NCI-H2196 (cell line): ENCODE measurements around the gene NABP2.
A peak's percentile ranks its signal among the peaks of the same experiment; 100 is the strongest.

ENCODE experiments used
- DNase-seq: peaks from one replicate; lab custom pipeline; 2025; ENCODE audit not compliant: unreplicated experiment; lab: John Stamatoyannopoulos, UW

The NABP2 gene

GRCh38 chr12:56212361-56212760, 11.8 kb upstream of the NABP2 start:
- no peak for DNase-seq

- no peak for DNase-seq
These were observed 10.3 kb upstream of the NABP2 start for GRCh38 chr12:56213878-56214277.

GRCh38 chr12:56216461-56216860, 7.7 kb upstream of the NABP2 start:
- DNase-seq = no peak

- no peak for DNase-seq
These were observed 4.3 kb upstream of the NABP2 start for GRCh38 chr12:56219840-56220239.

GRCh38 chr12:56220611-56221231, 3.4 kb upstream of the NABP2 start:
- no peak for DNase-seq

- no peak for DNase-seq
These were observed 2.8 kb upstream of the NABP2 start for GRCh38 chr12:56221232-56221756.

- peak; percentile 96 for DNase-seq
These were observed 2.2 kb upstream of the NABP2 start, which contains the start of gene RNF41 for GRCh38 chr12:56221757-56222530. TSS of gene RNF41 (minus strand) at chr12:56221922. CDS start at chr12:56214047, 7,875 bp downstream.

GRCh38 chr12:56222531-56222895, 1.6 kb upstream of the NABP2 start:
- DNase-seq = no peak

- no peak for DNase-seq
These were observed 506 bp upstream of the NABP2 start for GRCh38 chr12:56223571-56224101.

GRCh38 chr12:56224954-56225353, 812 bp downstream of the NABP2 start:
- no peak for DNase-seq

- no peak for DNase-seq
These were observed 4.9 kb downstream of the NABP2 start for GRCh38 chr12:56229082-56229481.

GRCh38 chr12:56229916-56230431, 5.8 kb downstream of the NABP2 start, which contains the start of gene SLC39A5:
TSS of gene SLC39A5 (plus strand) at chr12:56230051. CDS start at chr12:56231275, 1,224 bp downstream.
- DNase-seq = no peak

- no peak for DNase-seq
These were observed 6.5 kb downstream of the NABP2 start for GRCh38 chr12:56230432-56231183.

- no peak for DNase-seq
These were observed 7.0 kb downstream of the NABP2 start for GRCh38 chr12:56231184-56231582.

- DNase-seq = no peak
These were observed 10.7 kb downstream of the NABP2 start for GRCh38 chr12:56234746-56235436.

- DNase-seq = no peak
These were observed 11.9 kb downstream of the NABP2 start for GRCh38 chr12:56236091-56236490.

- DNase-seq = no peak
These were observed 12.8 kb downstream of the NABP2 start for GRCh38 chr12:56236985-56237384.

- DNase-seq = no peak
These were observed 13.4 kb downstream of the NABP2 start for GRCh38 chr12:56237552-56237951.

GRCh38 chr12:56241424-56242303, 17.5 kb downstream of the NABP2 start:
- no peak for DNase-seq
